GM12878 (cell line): ENCODE measurements around the gene NUBP1. TPM values are rescaled to one million over a fixed set of nuclear protein-coding genes. Genes with fewer than 3 reads are reported as not detected.

ENCODE experiments used
- ATAC-seq: fragments of 200-7000 bp; cut with Tn5 transposase; 3 replicates; pipeline ENCODE4 v1.9.1; 2020; ENCODE audit warnings: mild to moderate bottlenecking, moderate library complexity
- Bru-seq: library from RNA; stranded (reverse); fragments of 400-500 nt; gene quantifications from one replicate; lab custom pipeline; 2021; lab: Mats Ljungman, UMichigan
- BruChase-seq, 2 experiments: library from RNA; stranded (reverse); fragments of 400-500 nt; gene quantifications; one replicate each; lab custom pipeline; 2021; lab: Mats Ljungman, UMichigan
- BruUV-seq: library from RNA; stranded (reverse); fragments of 400-500 nt; replicated peaks from 2 replicates; lab custom pipeline; 2021; lab: Mats Ljungman, UMichigan
- CTCF ChIA-PET: fragments of 300-600 bp; sonication (Branson Sonifier 250); formaldehyde crosslinking; extraction: SDS; loops from one replicate; lab custom pipeline; 2021; ENCODE audit warnings: inconsistent platforms; lab: Yijun Ruan, JAX
- POLR2A ChIA-PET: fragments of 350-600 bp; formaldehyde crosslinking; extraction: SDS; loops from one replicate; lab custom pipeline; 2021; ENCODE audit warnings: inconsistent platforms; lab: Charles Lee
- RAD21 ChIA-PET: fragments of 300-600 bp; sonication (Branson Sonifier 250); formaldehyde crosslinking; loops from one replicate; lab custom pipeline; 2023; ENCODE audit warnings: antibody characterized with exemption; ENCODE audit not compliant: unreplicated experiment; lab: Charles Lee
- SMC1A ChIA-PET: fragments of 300-600 bp; sonication (Branson Sonifier 250); formaldehyde crosslinking; loops from one replicate; lab custom pipeline; 2023; ENCODE audit not compliant: unreplicated experiment, uncharacterized antibody; lab: Charles Lee
- DNase-seq: peaks from one replicate; pipeline ENCODE4 v3.0.0-alpha.2; 2011; ENCODE audit warnings: low read depth, low spot score
- FAIRE-seq: peaks from 3 replicates; lab custom pipeline; 2011; peaks lifted over from hg19 to GRCh38; lab: Jason Lieb, UNC
- H2AFZ ChIP-seq: 2 replicates; pipeline ENCODE4 v1.6.0; 2011; ENCODE audit warnings: low read depth, low read length, control low read depth; ENCODE audit not compliant: control insufficient read depth
- H3K27ac ChIP-seq: 2 replicates; pipeline ENCODE4 v1.5.1; 2011; ENCODE audit warnings: control low read depth; ENCODE audit not compliant: control insufficient read depth, insufficient read depth
- H3K27me3 ChIP-seq, 2 experiments: replicated peaks in 1 of 2; 2 replicates each; pipeline versions ENCODE4 v1.6.0 to v1.6.1; 2011; ENCODE audit warnings: low read length in 1 of 2; ENCODE audit not compliant: control insufficient read depth in 2 of 2, insufficient read depth in 2 of 2
- H3K36me3 ChIP-seq, 2 experiments: 2 replicates each; pipeline ENCODE4 v1.5.1; 2011; ENCODE audit warnings: low read length in 1 of 2; ENCODE audit not compliant: control insufficient read depth in 2 of 2, insufficient read depth in 2 of 2
- H3K4me1 ChIP-seq: 2 replicates; pipeline ENCODE4 v1.6.1; 2011; ENCODE audit warnings: mild to moderate bottlenecking, low read length, moderate library complexity, mixed read lengths; ENCODE audit not compliant: control insufficient read depth, insufficient read depth
- H3K4me2 ChIP-seq: 2 replicates; pipeline ENCODE4 v1.6.0; 2011; ENCODE audit warnings: control low read depth; ENCODE audit not compliant: control insufficient read depth, insufficient read depth
- H3K4me3 ChIP-seq: fragments of 200-600 bp; sonication (generic); 2 replicates; pipeline ENCODE4 v1.5.1; 2016
- H3K79me2 ChIP-seq: 2 replicates; pipeline ENCODE4 v1.6.0; 2011; ENCODE audit warnings: low read length; ENCODE audit not compliant: control insufficient read depth, insufficient read depth
- H3K9ac ChIP-seq: 2 replicates; pipeline ENCODE4 v1.8.0; 2011; ENCODE audit warnings: low read length, control low read depth, mixed read lengths; ENCODE audit not compliant: control insufficient read depth, insufficient read depth
- H3K9me3 ChIP-seq: replicated peaks from 3 replicates; pipeline ENCODE4 v1.5.1; 2011; ENCODE audit warnings: mild to moderate bottlenecking, low read length; ENCODE audit not compliant: control insufficient read depth, insufficient read depth
- H4K20me1 ChIP-seq: 2 replicates; pipeline ENCODE4 v1.6.0; 2011; ENCODE audit not compliant: control insufficient read depth, insufficient read depth
- ASH2L ChIP-seq: fragments of 300-600, 200-600 bp; sonication (generic); IDR thresholded peaks from 2 replicates; pipeline ENCODE4 v1.6.1; 2017; ENCODE audit warnings: low read depth, mild to moderate bottlenecking, borderline replicate concordance
- ATF7 ChIP-seq: fragments of 450-650 bp; IDR thresholded peaks from 2 replicates; pipeline ENCODE4 v1.6.1; 2016; ENCODE audit warnings: low read depth, mild to moderate bottlenecking
- EGR1 ChIP-seq, 2 experiments: IDR thresholded peaks; 1 replicate in 1 of 2; 2 replicates in 1 of 2; pipeline ENCODE4 v1.6.1; 2011 to 2012; ENCODE audit warnings: low read depth in 2 of 2, low read length in 2 of 2, borderline replicate concordance in 1 of 2, mild to moderate bottlenecking in 1 of 2, moderate library complexity in 1 of 2
- GABPA ChIP-seq: IDR thresholded peaks from 2 replicates; pipeline ENCODE4 v1.6.1; 2014; ENCODE audit warnings: antibody characterized with exemption, low read depth, mild to moderate bottlenecking, inconsistent platforms
- NFYA ChIP-seq: IDR thresholded peaks from 2 replicates; pipeline ENCODE4 v1.6.1; 2011; ENCODE audit warnings: low read depth, mild to moderate bottlenecking, low read length, improper control_type of control experiment, borderline replicate concordance
- NR2C2 ChIP-seq: IDR thresholded peaks from 2 replicates; pipeline ENCODE4 v1.6.1; 2011; ENCODE audit warnings: borderline replicate concordance, low read depth; ENCODE audit not compliant: control insufficient read depth, insufficient read length
- PAX5 ChIP-seq: IDR thresholded peaks from 2 replicates; pipeline ENCODE4 v1.6.1; 2011; ENCODE audit warnings: low read depth, low read length, borderline replicate concordance
- RCOR1 ChIP-seq: conservative IDR thresholded peaks from 2 replicates; pipeline ENCODE4 v1.6.1; 2012; ENCODE audit warnings: low read depth, low read length, improper control_type of control experiment
- SIX5 ChIP-seq: IDR thresholded peaks from 2 replicates; pipeline ENCODE4 v1.6.1; 2011; ENCODE audit warnings: mild to moderate bottlenecking, low read depth, low read length, moderate library complexity; ENCODE audit not compliant: severe bottlenecking
- STAT3 ChIP-seq: IDR thresholded peaks from 2 replicates; pipeline ENCODE4 v1.6.1; 2011; ENCODE audit warnings: low read depth, low read length, improper control_type of control experiment
- TARDBP ChIP-seq: IDR thresholded peaks from 2 replicates; pipeline ENCODE4 v1.6.1; 2016; ENCODE audit warnings: borderline replicate concordance
- ZNF217 ChIP-seq: fragments of 450-650 bp; IDR thresholded peaks from 2 replicates; pipeline ENCODE4 v1.6.1; 2017; ENCODE audit warnings: antibody characterized with exemption, mild to moderate bottlenecking
- WGBS: methylation state at CpG from one replicate; pipeline ENCODE4 v1.1.6; 2016; ENCODE audit warnings: low lambda C conversion rate; ENCODE audit not compliant: insufficient replicate concordance, insufficient coverage; ENCODE audit errors: missing lambda C conversion rate; 5-methylcytosine and 5-hydroxymethylcytosine counted together
- in situ Hi-C: fragments of 300-500 bp; cut with MboI; formaldehyde crosslinking; loops from 9 replicates; pipeline ENCODE4 v1.14.3; 2018; ENCODE audit warnings: mixed read lengths
- intact Hi-C: fragments of 100-400 bp; cut with micrococcal nuclease; formaldehyde crosslinking; loops from one replicate; pipeline ENCODE4 v1.14.2; 2022; ENCODE audit not compliant: unreplicated experiment
- long read RNA-seq, 2 experiments: library from polyadenylated mRNA; unstranded; transcript quantifications; one replicate each; pipeline ENCODE4 v2.0.0, GENCODE V29; 2019 to 2020
- polyA minus RNA-seq, 3 experiments: library from RNA; depleted of rRNA, polyadenylated mRNA; stranded (reverse); fragments of >200 nt; gene quantifications; 2 replicates each; pipeline ENCODE4 v1.2.3, GENCODE V29; 2011
- polyA plus RNA-seq, 11 experiments: library from polyadenylated mRNA; depleted of rRNA in 4 of 11; unstranded in 6 of 11; stranded (reverse) in 5 of 11; fragments of >200 nt; fragmentation: Nextera tagmentation in 4 of 11; fragmentation: Illumina TruSeq in 1 of 11; extraction: Ambion mirVana in 4 of 11; extraction: Trizol in 1 of 11; gene quantifications; 1 replicate in 1 of 11; 2 replicates in 10 of 11; pipeline versions ENCODE4 v1.2.1 to v1.2.3, GENCODE V29; 2011 to 2016; ENCODE audit warnings: inconsistent platforms in 2 of 11, missing spikeins in 2 of 11, low read depth in 1 of 11
- total RNA-seq, 4 experiments: library from RNA; depleted of rRNA in 3 of 4; stranded (reverse); fragments of >200 nt in 3 of 4; fragmentation: Illumina TruSeq in 1 of 4; extraction: Trizol in 1 of 4; gene quantifications; 2 replicates each; pipeline versions ENCODE4 v1.2.1 to v1.2.3, GENCODE V29; 2013 to 2021
- TF ChIP-seq, protein P1 (sequence below): fragments of 450-650 bp; IDR thresholded peaks from 2 replicates; pipeline ENCODE4 v1.6.1; 2017; ENCODE audit warnings: low read depth, mild to moderate bottlenecking, moderate library complexity

The NUBP1 gene
- total RNA-seq (2013; cell fraction: nucleolus; rRNA removed): 11.1 and 12.4 TPM in 2 replicates
- total RNA-seq (2014; rRNA removed) (49.6 and 56.9 TPM in 2 replicates), total RNA-seq (2014; rRNA removed; fragmentation: Illumina TruSeq; extraction: Trizol) (53.6 and 55.1 TPM in 2 replicates), total RNA-seq (2021) (46.7 and 53.3 TPM in 2 replicates), polyA plus RNA-seq (2011; rRNA removed) (64.3 and 74.9 TPM in 2 replicates), polyA plus RNA-seq (2014; fragmentation: Illumina TruSeq; extraction: Trizol) (51.5 and 66.9 TPM in 2 replicates), polyA plus RNA-seq (2014; fragmentation: Nextera tagmentation; extraction: Ambion mirVana) (10 to 100 TPM; 31.0 to 36.3 TPM), polyA plus RNA-seq (2014; rRNA removed) (62.8 and 65.7 TPM in 2 replicates), polyA plus RNA-seq (2016; fragmentation: Nextera tagmentation; extraction: Ambion mirVana) (10 to 100 TPM; 59.7 to 60.7 TPM), polyA minus RNA-seq (2011; rRNA and poly(A)+ RNA removed) (36.2 and 42.1 TPM in 2 replicates), Bru-seq, nascent RNA (percentile 70 among the genes with signal in this experiment), BruChase-seq, experiment 1, labeled RNA remaining after a 6-hour chase (percentile 71 among the genes with signal in this experiment), BruChase-seq, experiment 2, labeled RNA remaining after a 2-hour chase (percentile 67 among the genes with signal in this experiment)
- polyA plus RNA-seq (2011; ENCODE audit: low read depth): 33.6 TPM
- 82.8 and 88.2 TPM in 2 replicates for polyA plus RNA-seq (2011; cell fraction: cytosol; rRNA removed)
- polyA plus RNA-seq (2011; cell fraction: nucleus; rRNA removed): 47.6 and 55.6 TPM in 2 replicates
- polyA plus RNA-seq (2012): 40.3 and 47.4 TPM in 2 replicates
- polyA minus RNA-seq (2011; cell fraction: cytosol; rRNA and poly(A)+ RNA removed): 20.0 and 22.7 TPM in 2 replicates
- 8.1 and 12.7 TPM in 2 replicates for polyA minus RNA-seq (2011; cell fraction: nucleus; rRNA and poly(A)+ RNA removed)
- long read RNA-seq, experiment 1, transcript NUBP1-201 (11 exons, 1,228 nt): major isoform, 46 of 60 reads
- long read RNA-seq, experiment 1, partial matches to known transcripts: 5 of 60 reads
- long read RNA-seq, experiment 1, other reads (novel, unspliced or antisense): 9 of 60 reads
- long read RNA-seq, experiment 2, transcript NUBP1-201 (11 exons, 1,228 nt): major isoform, 125 of 170 reads
- long read RNA-seq, experiment 2, transcript NUBP1-202 (10 exons, 1,185 nt): minor isoform, 5 of 170 reads
- long read RNA-seq, experiment 2, partial matches to known transcripts: 13 of 170 reads
- long read RNA-seq, experiment 2, other reads (novel, unspliced or antisense): 27 of 170 reads

DNA sequence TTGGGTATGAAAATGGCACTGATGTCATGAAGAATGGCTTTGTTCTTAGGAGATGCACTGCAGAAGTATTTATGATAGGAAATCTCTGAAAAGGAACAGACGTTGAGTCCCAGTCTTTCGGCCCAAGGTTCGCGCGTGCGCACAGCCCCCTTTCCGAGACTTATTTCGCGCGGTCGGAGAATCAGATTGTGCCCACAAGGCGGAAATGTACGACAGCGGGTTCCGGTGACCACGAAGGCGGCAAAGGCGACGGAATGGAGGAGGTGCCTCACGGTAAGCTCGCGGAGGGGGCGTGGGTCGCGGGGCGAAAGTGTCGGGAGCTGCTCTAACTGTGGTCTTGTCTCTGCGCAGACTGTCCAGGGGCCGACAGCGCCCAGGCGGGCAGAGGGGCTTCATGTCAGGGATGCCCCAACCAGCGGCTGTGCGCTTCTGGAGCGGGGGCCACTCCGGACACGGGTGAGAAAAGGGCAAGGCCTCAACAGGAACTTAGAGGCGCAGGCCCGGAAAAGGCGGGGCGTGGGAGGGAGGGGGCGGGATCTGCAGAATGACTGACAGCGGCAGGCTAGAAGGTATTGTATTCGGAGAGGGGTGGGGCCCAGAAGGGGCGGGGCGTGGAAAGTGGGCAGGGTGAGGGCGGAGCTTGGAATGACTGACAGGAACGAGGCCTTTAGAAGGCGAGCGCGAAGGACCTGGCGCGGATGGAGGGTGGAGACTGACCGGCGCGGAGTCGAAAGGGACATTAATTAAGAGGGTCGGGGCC lies at the start of gene NUBP1:
Gene NUBP1, plus strand, starts transcription at position 233 of the 760 bp plus-strand sequence. Its CDS starts 22 bp downstream, at position 255.
- under 1% methylated on average over 57 of the region's 57 CpGs for WGBS
- H4K20me1 ChIP-seq: no peaks in the 10 kb centered on the region
- SMC1A ChIA-PET: interaction anchor here (0.6 to 3.8 kb wide), 29 partner anchors 9 to 438 kb away, joined by 3 to 22 read pairs (median 4); partner anchors contain the start of genes CIITA and DEXI
- H3K9me3 ChIP-seq: no peaks in the 10 kb centered on the region
- TSS peak; percentile 88 for BruUV-seq
- peak within 1 kb of the TSS; percentile 74 for H3K27ac ChIP-seq
- CTCF ChIA-PET: interaction anchor here (0.7 to 1.4 kb wide), 10 partner anchors 8 to 193 kb away, joined by 3 to 7 read pairs (median 4); no protein-coding TSS in a partner anchor
- H3K27me3 ChIP-seq: no peaks in the 10 kb centered on the region
- POLR2A ChIA-PET: interaction anchor here (0.5 to 2.6 kb wide), 22 partner anchors 9 to 198 kb away, joined by 3 to 19 read pairs (median 5); partner anchors contain the start of genes CIITA and DEXI
- peak within 1 kb of the TSS; percentile 69 for H3K4me3 ChIP-seq
- intact Hi-C loops (loop anchor here (1.0 kb wide), 1 partner anchor 32 kb away; no protein-coding TSS in a partner anchor), in situ Hi-C loops (loop anchor here (5.0 kb wide), 3 partner anchors 134 to 431 kb away; partner anchors contain the start of gene CIITA)
- DNase-seq: peak; percentile 94
- ATAC-seq: peak; percentile 93
- H3K9ac ChIP-seq: peak within 1 kb of the TSS; percentile 66
- H2AFZ ChIP-seq: peak within 1 kb of the TSS; percentile 78
- H3K79me2 ChIP-seq: peaks cover 4% of the 10 kb centered on the region
- peaks cover 39% of the 10 kb centered on the region for H3K4me1 ChIP-seq
- peak; percentile 96 for FAIRE-seq
- RAD21 ChIA-PET: interaction anchor here (0.7 to 4.0 kb wide), 34 partner anchors 10 to 232 kb away, joined by 3 to 52 read pairs (median 4); partner anchors contain the start of gene CIITA
- H3K4me2 ChIP-seq: peak within 1 kb of the TSS; percentile 80
- H3K36me3 ChIP-seq: peaks cover 1 to 8% of the 10 kb centered on the region in 2 experiments; a peak in 2 of 4 replicates
- TF ChIP-seq TARDBP: no peak
- TF ChIP-seq ATF7: peak; percentile 69; the same call in 1 of the 2 replicates
- no peak for TF ChIP-seq ZNF217
- peak; percentile 88 for TF ChIP-seq GABPA
- TF ChIP-seq PAX5: no peak; the same call in 1 of the 2 replicates
- TF ChIP-seq ASH2L: no peak
- no peak for TF ChIP-seq SIX5
- TF ChIP-seq NR2C2: no peak
- TF ChIP-seq NFYA: no peak
- TF ChIP-seq, protein P1, sequence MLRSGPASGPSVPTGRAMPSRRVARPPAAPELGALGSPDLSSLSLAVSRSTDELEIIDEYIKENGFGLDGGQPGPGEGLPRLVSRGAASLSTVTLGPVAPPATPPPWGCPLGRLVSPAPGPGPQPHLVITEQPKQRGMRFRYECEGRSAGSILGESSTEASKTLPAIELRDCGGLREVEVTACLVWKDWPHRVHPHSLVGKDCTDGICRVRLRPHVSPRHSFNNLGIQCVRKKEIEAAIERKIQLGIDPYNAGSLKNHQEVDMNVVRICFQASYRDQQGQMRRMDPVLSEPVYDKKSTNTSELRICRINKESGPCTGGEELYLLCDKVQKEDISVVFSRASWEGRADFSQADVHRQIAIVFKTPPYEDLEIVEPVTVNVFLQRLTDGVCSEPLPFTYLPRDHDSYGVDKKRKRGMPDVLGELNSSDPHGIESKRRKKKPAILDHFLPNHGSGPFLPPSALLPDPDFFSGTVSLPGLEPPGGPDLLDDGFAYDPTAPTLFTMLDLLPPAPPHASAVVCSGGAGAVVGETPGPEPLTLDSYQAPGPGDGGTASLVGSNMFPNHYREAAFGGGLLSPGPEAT: peak; percentile 80; the same call in 1 of the 2 replicates
- TF ChIP-seq EGR1 (IDR thresholded peaks at IDR 0.05; ENCODE audit: borderline replicate concordance in 1 of 2, low read depth in 2 of 2, low read length in 2 of 2): peak in 1 of 2 experiments; percentile 80; a peak in 2 of 3 replicates
- TF ChIP-seq RCOR1: no peak
- TF ChIP-seq STAT3: no peak
